K562 (cell line): Measurements from ENCODE around the gene RSRC1. TPM values are rescaled to one million over a fixed set of nuclear protein-coding genes. Genes with fewer than 3 reads are reported as not detected.

ENCODE experiments used
- ATAC-seq: fragments of 200-7000 bp; cut with Tn5 transposase; 3 replicates; pipeline ENCODE4 v1.9.1; 2020; ENCODE audit warnings: moderate library complexity
- BruUV-seq: library from RNA; stranded (reverse); fragments of 400-500 nt; replicated peaks from 2 replicates; lab custom pipeline; 2021; lab: Mats Ljungman, UMichigan
- CTCF ChIA-PET: fragments of 300-600 bp; formaldehyde crosslinking; extraction: SDS; loops from one replicate; lab custom pipeline; 2021; ENCODE audit warnings: low intra/inter-chr PET ratio; lab: Yijun Ruan, JAX
- POLR2A ChIA-PET: fragments of 300-600, 350-650 bp; sonication (Branson Sonifier 250); formaldehyde crosslinking; extraction: SDS; loops from one replicate; lab custom pipeline; 2021; ENCODE audit warnings: antibody characterized with exemption, inconsistent platforms; lab: Yijun Ruan, JAX
- DNase-seq, 4 experiments: peaks; one replicate each; pipeline versions ENCODE4 v3.0.0 to v3.0.0-alpha.2; 2011 to 2018; ENCODE audit warnings: low spot score in 3 of 4, mixed read lengths in 3 of 4; ENCODE audit errors: extremely low read depth in 1 of 4
- FAIRE-seq: peaks from 2 replicates; lab custom pipeline; 2011; peaks lifted over from hg19 to GRCh38; lab: Jason Lieb, UNC
- H2AFZ ChIP-seq: 2 replicates; pipeline ENCODE4 v1.6.0; 2011; ENCODE audit warnings: low read depth, low read length, control low read depth, inconsistent platforms
- H3K27ac ChIP-seq: fragments of 200-600 bp; 3 replicates; pipeline ENCODE4 v1.8.0; 2011; ENCODE audit warnings: low read depth, mild to moderate bottlenecking, control low read depth, inconsistent platforms, low read length, moderate library complexity, mixed read lengths; ENCODE audit errors: extremely low read depth
- H3K27me3 ChIP-seq, 2 experiments: fragments of 300-600 bp in 1 of 2; 2 replicates in 1 of 2; 3 replicates in 1 of 2; pipeline versions ENCODE4 v1.6.0 to v1.8.0; 2011; ENCODE audit warnings: inconsistent platforms in 2 of 2, low read length in 2 of 2, mild to moderate bottlenecking in 1 of 2, mixed read lengths in 1 of 2, moderate library complexity in 1 of 2; ENCODE audit not compliant: control insufficient read depth in 2 of 2, insufficient read depth in 2 of 2
- H3K36me3 ChIP-seq: fragments of 300-600 bp; 3 replicates; pipeline ENCODE4 v1.8.0; 2011; ENCODE audit warnings: mild to moderate bottlenecking, low read length, inconsistent platforms; ENCODE audit not compliant: control insufficient read depth, insufficient read depth
- H3K4me1 ChIP-seq, 2 experiments: fragments of 200-600 bp in 1 of 2; replicated peaks in 1 of 2; 2 replicates in 1 of 2; 3 replicates in 1 of 2; pipeline versions ENCODE4 v1.5.1 to v1.8.0; 2011; ENCODE audit warnings: inconsistent platforms in 2 of 2, low read length in 2 of 2, mild to moderate bottlenecking in 1 of 2, mixed read lengths in 1 of 2, moderate library complexity in 1 of 2; ENCODE audit not compliant: control insufficient read depth in 2 of 2, insufficient read depth in 2 of 2
- H3K4me2 ChIP-seq: 2 replicates; pipeline ENCODE4 v1.6.1; 2011; ENCODE audit warnings: low read length, control low read depth, inconsistent platforms, mixed read lengths; ENCODE audit not compliant: insufficient read depth
- H3K4me3 ChIP-seq: fragments of 200-600 bp; sonication (generic), shearing (Covaris generic); 2 replicates; pipeline ENCODE4 v1.5.1; 2016; ENCODE audit warnings: control low read depth, inconsistent platforms
- H3K79me2 ChIP-seq: fragments of 200-600 bp; 3 replicates; pipeline ENCODE4 v1.8.0; 2011; ENCODE audit warnings: low read length, inconsistent platforms; ENCODE audit not compliant: control insufficient read depth, insufficient read depth
- H3K9ac ChIP-seq, 2 experiments: 2 replicates each; pipeline versions ENCODE4 v1.6.0 to v1.6.1; 2011; ENCODE audit warnings: low read depth in 2 of 2, low read length in 2 of 2, control low read depth in 1 of 2, inconsistent platforms in 1 of 2, mild to moderate bottlenecking in 1 of 2, mixed read lengths in 1 of 2; ENCODE audit not compliant: insufficient read depth in 1 of 2
- H3K9me1 ChIP-seq: one replicate; pipeline ENCODE4 v1.6.0; 2011; ENCODE audit warnings: inconsistent platforms, mild to moderate bottlenecking, low read length, moderate library complexity; ENCODE audit not compliant: control insufficient read depth, insufficient read depth
- H3K9me3 ChIP-seq: replicated peaks from 2 replicates; pipeline ENCODE4 v1.5.1; 2011; ENCODE audit warnings: low read depth, low read length, inconsistent platforms; ENCODE audit not compliant: control insufficient read depth, insufficient read depth
- H4K20me1 ChIP-seq: replicated peaks from 2 replicates; pipeline ENCODE4 v1.6.1; 2011; ENCODE audit warnings: low read length, inconsistent platforms, mixed read lengths; ENCODE audit not compliant: control insufficient read depth, insufficient read depth
- ATF1 ChIP-seq, 2 experiments: fragments of 450-650 bp in 1 of 2; IDR thresholded peaks; 2 replicates each; pipeline ENCODE4 v1.6.1; 2016; ENCODE audit warnings: missing compliant biosample characterization in 1 of 2, missing genetic modification characterization in 1 of 2
- BDP1 ChIP-seq: IDR thresholded peaks from 3 replicates; pipeline ENCODE4 v1.6.1; 2011; ENCODE audit not compliant: insufficient read length, insufficient read depth
- BRF1 ChIP-seq: IDR thresholded peaks from 3 replicates; pipeline ENCODE4 v1.6.1; 2011; ENCODE audit warnings: borderline replicate concordance, mild to moderate bottlenecking; ENCODE audit not compliant: insufficient read length; ENCODE audit errors: extremely low read depth
- GABPB1 ChIP-seq: sonication (generic); formaldehyde crosslinking; IDR thresholded peaks from 2 replicates; pipeline ENCODE4 v1.8.0; 2022; ENCODE audit warnings: mild to moderate bottlenecking, missing genetic modification reagents
- KHSRP ChIP-seq: fragments of 450-650 bp; IDR thresholded peaks from 2 replicates; pipeline ENCODE4 v1.6.1; 2017
- POLR3G ChIP-seq: IDR thresholded peaks from 2 replicates; pipeline ENCODE4 v1.6.1; 2011; ENCODE audit not compliant: insufficient read length, insufficient replicate concordance; ENCODE audit errors: extremely low read depth
- STAT5A ChIP-seq: IDR thresholded peaks from 2 replicates; pipeline ENCODE4 v1.6.1; 2012; ENCODE audit warnings: low read length, inconsistent platforms, borderline replicate concordance
- ZNF347 ChIP-seq: fragments of 450-650 bp; formaldehyde crosslinking; IDR thresholded peaks from 2 replicates; pipeline ENCODE4 v1.4.0; 2020; ENCODE audit warnings: low read depth, mild to moderate bottlenecking, moderate library complexity
- ZNF75A ChIP-seq: fragments of 450-650 bp; formaldehyde crosslinking; IDR thresholded peaks from 2 replicates; pipeline ENCODE4 v1.4.0; 2020; ENCODE audit warnings: mild to moderate bottlenecking
- in situ Hi-C: fragments of 300-500 bp; cut with MboI; formaldehyde crosslinking; loops from 4 replicates; pipeline ENCODE4 v1.15.0; 2018; ENCODE audit warnings: inconsistent platforms, mixed read lengths
- intact Hi-C: fragments of 100-400 bp; cut with micrococcal nuclease; formaldehyde crosslinking; loops from 2 replicates; pipeline ENCODE4 v1.14.2; 2022
- polyA plus RNA-seq, 8 experiments: library from polyadenylated mRNA; depleted of rRNA in 4 of 8; stranded (reverse) in 5 of 8; unstranded in 3 of 8; fragments of >200 nt; fragmentation: Nextera tagmentation in 2 of 8; fragmentation: Illumina TruSeq in 1 of 8; extraction: Ambion mirVana in 2 of 8; extraction: Trizol in 1 of 8; gene quantifications; 2 replicates each; pipeline versions ENCODE4 v1.2.1 to v1.2.3, GENCODE V29; 2011 to 2014; ENCODE audit warnings: inconsistent platforms in 1 of 8, missing spikeins in 1 of 8
- total RNA-seq, 7 experiments: library from RNA; depleted of rRNA in 6 of 7; stranded (reverse); fragments of >200 nt in 6 of 7; fragmentation: Illumina TruSeq in 2 of 7; extraction: Trizol in 2 of 7; gene quantifications; 2 replicates each; pipeline versions ENCODE4 v1.2.1 to v1.2.3, GENCODE V29; 2011 to 2021; ENCODE audit warnings: low replicate concordance in 1 of 7
- TF ChIP-seq, protein P1 (sequence below), 2 experiments: IDR thresholded peaks in 1 of 2; conservative IDR thresholded peaks in 1 of 2; 2 replicates each; pipeline ENCODE4 v1.6.1; 2016; ENCODE audit warnings: low read depth in 2 of 2, mild to moderate bottlenecking in 1 of 2, missing compliant biosample characterization in 1 of 2, missing genetic modification characterization in 1 of 2, moderate library complexity in 1 of 2
- TF ChIP-seq, protein P2 (sequence below): fragments of 250-450 bp; sonication (Bioruptor Pico); IDR thresholded peaks from 2 replicates; pipeline ENCODE4 v1.5.0; 2022; ENCODE audit warnings: mild to moderate bottlenecking
- TF ChIP-seq, protein P3 (sequence below), 2 experiments: fragments of 450-650 bp in 1 of 2; IDR thresholded peaks; 2 replicates each; pipeline ENCODE4 v1.6.1; 2011 to 2017; ENCODE audit warnings: low read depth in 2 of 2, antibody characterized with exemption in 1 of 2, borderline replicate concordance in 1 of 2, low read length in 1 of 2, mild to moderate bottlenecking in 1 of 2, mixed read lengths in 1 of 2; ENCODE audit not compliant: control insufficient read depth in 1 of 2
- TF ChIP-seq, protein P4 (sequence below): fragments of 450-650 bp; formaldehyde crosslinking; conservative IDR thresholded peaks from 2 replicates; pipeline ENCODE4 v1.4.0; 2022; ENCODE audit warnings: mild to moderate bottlenecking, missing genetic modification characterization

RSRC1 gene
- total and polyA plus RNA-seq, 9 of the 15 experiments (the other 6 are each of a cell fraction or from before 2014, with no cell fraction given): 19.3 to 128 (median 75.5) TPM

DNA sequence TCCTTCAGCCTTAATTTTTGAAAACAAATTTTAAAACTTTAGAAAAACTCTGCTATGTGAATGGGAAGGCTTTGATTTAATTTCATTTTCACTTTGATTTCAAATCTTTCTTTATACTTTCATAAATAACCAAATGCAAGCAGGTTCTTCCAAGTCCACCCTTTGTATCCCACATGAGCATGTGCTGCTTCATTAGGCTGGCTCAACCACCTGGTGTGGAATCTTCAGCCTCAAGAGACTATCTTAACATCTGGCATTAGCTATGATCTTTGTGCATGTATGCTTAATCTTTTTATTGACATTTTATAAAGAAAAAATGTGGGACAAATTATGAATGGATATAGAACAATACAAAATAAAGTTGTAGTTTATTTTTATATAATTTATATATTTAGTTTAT, 379.3 kb downstream of the RSRC1 start:
- no peak overlapping the region for H3K4me2 ChIP-seq
- no peaks in the 10 kb centered on the region for H4K20me1 ChIP-seq
- no peak overlapping the region for H2AFZ ChIP-seq
- CTCF ChIA-PET: no interaction called here
- BruUV-seq: no TSS peak
- no peaks in the 10 kb centered on the region for H3K9me1 ChIP-seq
- H3K4me3 ChIP-seq: no peak overlapping the region
- no peak overlapping the region for H3K9ac ChIP-seq
- DNase-seq (no peak), ATAC-seq (no peak), FAIRE-seq (no peak)
- POLR2A ChIA-PET: no interaction called here
- in situ Hi-C loops: no loop called here
- H3K27me3 ChIP-seq: no peaks in the 10 kb centered on the region
- no peak overlapping the region for H3K27ac ChIP-seq
- H3K9me3 ChIP-seq: no peaks in the 10 kb centered on the region; the same call in 1 of the 2 replicates
- no peaks in the 10 kb centered on the region; the same call in 2 of the 3 replicates for H3K36me3 ChIP-seq
- no peaks in the 10 kb centered on the region for H3K79me2 ChIP-seq
- H3K4me1 ChIP-seq: peaks cover 0 to 8% of the 10 kb centered on the region in 2 experiments; a peak in 3 of 5 replicates
- intact Hi-C loops: no loop called here
- TF ChIP-seq GABPB1 (CRISPR knock-in tag) (no peak), ATF1 (CRISPR knock-in tag; IDR thresholded peaks at IDR 0.05) (no peak), ATF1 (tag; IDR thresholded peaks at IDR 0.05) (no peak), ZNF75A (CRISPR knock-in tag) (no peak), BDP1 (no peak), BRF1 (no peak), STAT5A (no peak), POLR3G (no peak), KHSRP (no peak), ZNF347 (CRISPR knock-in tag) (no peak)
- TF ChIP-seq, protein P1, sequence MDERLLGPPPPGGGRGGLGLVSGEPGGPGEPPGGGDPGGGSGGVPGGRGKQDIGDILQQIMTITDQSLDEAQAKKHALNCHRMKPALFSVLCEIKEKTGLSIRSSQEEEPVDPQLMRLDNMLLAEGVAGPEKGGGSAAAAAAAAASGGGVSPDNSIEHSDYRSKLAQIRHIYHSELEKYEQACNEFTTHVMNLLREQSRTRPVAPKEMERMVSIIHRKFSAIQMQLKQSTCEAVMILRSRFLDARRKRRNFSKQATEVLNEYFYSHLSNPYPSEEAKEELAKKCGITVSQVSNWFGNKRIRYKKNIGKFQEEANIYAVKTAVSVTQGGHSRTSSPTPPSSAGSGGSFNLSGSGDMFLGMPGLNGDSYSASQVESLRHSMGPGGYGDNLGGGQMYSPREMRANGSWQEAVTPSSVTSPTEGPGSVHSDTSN (CRISPR knock-in tag; IDR thresholded peaks at IDR 0.05; ENCODE audit: low read depth): no peak
- TF ChIP-seq, protein P1 (tag; conservative IDR thresholded peaks at IDR 0.05; ENCODE audit: low read depth): no peak
- TF ChIP-seq, protein P2, sequence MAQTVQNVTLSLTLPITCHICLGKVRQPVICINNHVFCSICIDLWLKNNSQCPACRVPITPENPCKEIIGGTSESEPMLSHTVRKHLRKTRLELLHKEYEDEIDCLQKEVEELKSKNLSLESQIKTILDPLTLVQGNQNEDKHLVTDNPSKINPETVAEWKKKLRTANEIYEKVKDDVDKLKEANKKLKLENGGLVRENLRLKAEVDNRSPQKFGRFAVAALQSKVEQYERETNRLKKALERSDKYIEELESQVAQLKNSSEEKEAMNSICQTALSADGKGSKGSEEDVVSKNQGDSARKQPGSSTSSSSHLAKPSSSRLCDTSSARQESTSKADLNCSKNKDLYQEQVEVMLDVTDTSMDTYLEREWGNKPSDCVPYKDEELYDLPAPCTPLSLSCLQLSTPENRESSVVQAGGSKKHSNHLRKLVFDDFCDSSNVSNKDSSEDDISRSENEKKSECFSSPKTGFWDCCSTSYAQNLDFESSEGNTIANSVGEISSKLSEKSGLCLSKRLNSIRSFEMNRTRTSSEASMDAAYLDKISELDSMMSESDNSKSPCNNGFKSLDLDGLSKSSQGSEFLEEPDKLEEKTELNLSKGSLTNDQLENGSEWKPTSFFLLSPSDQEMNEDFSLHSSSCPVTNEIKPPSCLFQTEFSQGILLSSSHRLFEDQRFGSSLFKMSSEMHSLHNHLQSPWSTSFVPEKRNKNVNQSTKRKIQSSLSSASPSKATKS (CRISPR knock-in tag): no peak
- TF ChIP-seq, protein P3, sequence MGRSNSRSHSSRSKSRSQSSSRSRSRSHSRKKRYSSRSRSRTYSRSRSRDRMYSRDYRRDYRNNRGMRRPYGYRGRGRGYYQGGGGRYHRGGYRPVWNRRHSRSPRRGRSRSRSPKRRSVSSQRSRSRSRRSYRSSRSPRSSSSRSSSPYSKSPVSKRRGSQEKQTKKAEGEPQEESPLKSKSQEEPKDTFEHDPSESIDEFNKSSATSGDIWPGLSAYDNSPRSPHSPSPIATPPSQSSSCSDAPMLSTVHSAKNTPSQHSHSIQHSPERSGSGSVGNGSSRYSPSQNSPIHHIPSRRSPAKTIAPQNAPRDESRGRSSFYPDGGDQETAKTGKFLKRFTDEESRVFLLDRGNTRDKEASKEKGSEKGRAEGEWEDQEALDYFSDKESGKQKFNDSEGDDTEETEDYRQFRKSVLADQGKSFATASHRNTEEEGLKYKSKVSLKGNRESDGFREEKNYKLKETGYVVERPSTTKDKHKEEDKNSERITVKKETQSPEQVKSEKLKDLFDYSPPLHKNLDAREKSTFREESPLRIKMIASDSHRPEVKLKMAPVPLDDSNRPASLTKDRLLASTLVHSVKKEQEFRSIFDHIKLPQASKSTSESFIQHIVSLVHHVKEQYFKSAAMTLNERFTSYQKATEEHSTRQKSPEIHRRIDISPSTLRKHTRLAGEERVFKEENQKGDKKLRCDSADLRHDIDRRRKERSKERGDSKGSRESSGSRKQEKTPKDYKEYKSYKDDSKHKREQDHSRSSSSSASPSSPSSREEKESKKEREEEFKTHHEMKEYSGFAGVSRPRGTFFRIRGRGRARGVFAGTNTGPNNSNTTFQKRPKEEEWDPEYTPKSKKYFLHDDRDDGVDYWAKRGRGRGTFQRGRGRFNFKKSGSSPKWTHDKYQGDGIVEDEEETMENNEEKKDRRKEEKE (IDR thresholded peaks at IDR 0.05; ENCODE audit: borderline replicate concordance in 1 of 2, control insufficient read depth in 1 of 2, low read depth in 2 of 2, low read length in 1 of 2): no peak
- TF ChIP-seq, protein P4, sequence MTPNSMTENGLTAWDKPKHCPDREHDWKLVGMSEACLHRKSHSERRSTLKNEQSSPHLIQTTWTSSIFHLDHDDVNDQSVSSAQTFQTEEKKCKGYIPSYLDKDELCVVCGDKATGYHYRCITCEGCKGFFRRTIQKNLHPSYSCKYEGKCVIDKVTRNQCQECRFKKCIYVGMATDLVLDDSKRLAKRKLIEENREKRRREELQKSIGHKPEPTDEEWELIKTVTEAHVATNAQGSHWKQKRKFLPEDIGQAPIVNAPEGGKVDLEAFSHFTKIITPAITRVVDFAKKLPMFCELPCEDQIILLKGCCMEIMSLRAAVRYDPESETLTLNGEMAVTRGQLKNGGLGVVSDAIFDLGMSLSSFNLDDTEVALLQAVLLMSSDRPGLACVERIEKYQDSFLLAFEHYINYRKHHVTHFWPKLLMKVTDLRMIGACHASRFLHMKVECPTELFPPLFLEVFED: no peak
